Neural crest cell (in vitro differentiated cells): ENCODE data around the gene TNNI2. TPM values are rescaled to one million over a fixed set of nuclear protein-coding genes. Genes with fewer than 3 reads are reported as not detected.

Experiments
- DNase-seq: peaks from one replicate; pipeline ENCODE4 v3.0.0; 2021; ENCODE audit warnings: low read depth, mixed read lengths, low spot score
- H3K27ac Mint-ChIP-seq: one replicate; pipeline ENCODE4 v1.8.0; 2021; ENCODE audit warnings: mild to moderate bottlenecking, mixed read lengths; ENCODE audit not compliant: unreplicated experiment
- H3K27me3 Mint-ChIP-seq: 2 replicates; pipeline ENCODE4 v1.8.0; 2021; ENCODE audit warnings: low read depth, mild to moderate bottlenecking, mixed read lengths
- H3K36me3 Mint-ChIP-seq: 2 replicates; pipeline ENCODE4 v1.8.0; 2021; ENCODE audit warnings: low read depth, mild to moderate bottlenecking, mixed read lengths
- H3K4me1 Mint-ChIP-seq: 2 replicates; pipeline ENCODE4 v1.8.0; 2021; ENCODE audit warnings: mixed read lengths
- H3K4me3 Mint-ChIP-seq: one replicate; pipeline ENCODE4 v1.8.0; 2021; ENCODE audit warnings: mild to moderate bottlenecking, mixed read lengths
- H3K9me3 Mint-ChIP-seq: 2 replicates; pipeline ENCODE4 v1.8.0; 2021; ENCODE audit warnings: mixed read lengths
- CTCF ChIP-seq: fragments of 200-600 bp; sonication (generic); conservative IDR thresholded peaks from 2 replicates; pipeline ENCODE4 v1.5.0; 2021; ENCODE audit warnings: antibody characterized with exemption, mild to moderate bottlenecking
- long read RNA-seq: library from polyadenylated mRNA; unstranded; transcript quantifications from one replicate; pipeline ENCODE4 v2.0.0, GENCODE V29; 2020
- total RNA-seq: library from RNA; stranded (reverse); gene quantifications from 2 replicates; pipeline ENCODE4 v1.2.1, GENCODE V29; 2021

Gene TNNI2
- total RNA-seq, result not detected in 2 replicates
- long read RNA-seq, result 0 reads

DNA sequence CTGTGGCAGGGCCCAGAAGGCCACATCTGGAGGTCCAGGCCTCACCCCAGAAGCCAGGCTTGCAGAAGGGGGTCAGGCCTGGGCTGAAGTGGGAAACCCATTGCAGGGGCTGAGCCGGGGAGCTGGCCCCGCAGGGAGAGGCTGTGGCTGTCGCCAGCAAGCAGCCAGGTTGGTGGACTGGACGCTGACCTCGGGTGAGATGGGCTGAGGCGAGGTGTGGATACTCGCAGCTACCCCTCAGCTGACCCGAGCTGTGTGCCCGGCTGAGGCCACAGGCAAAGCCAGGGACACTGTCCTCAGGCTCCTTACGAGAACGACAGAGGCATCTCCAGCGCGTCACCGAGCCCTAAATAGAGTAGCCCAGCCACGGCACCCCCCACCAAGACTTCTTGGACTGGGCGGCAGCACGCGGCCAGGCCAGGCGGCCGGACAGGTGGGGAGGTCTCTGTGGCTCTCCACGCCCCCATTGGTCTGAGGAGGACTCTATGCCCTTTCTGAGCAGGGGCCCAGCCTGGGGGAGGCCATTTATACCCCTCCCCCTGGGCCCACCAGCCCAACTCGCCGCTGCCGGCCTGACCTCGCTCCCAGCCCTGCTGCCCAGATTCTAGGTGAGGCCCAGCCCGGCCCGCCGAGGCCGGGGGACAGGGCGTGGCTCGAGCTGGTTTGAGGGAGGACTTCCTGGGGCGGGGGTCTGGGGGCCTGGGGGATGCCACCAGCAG, at the start of gene TNNI2:
Gene TNNI2, plus strand, starts transcription at position 556 of the 719 bp plus-strand sequence. CDS start 716 bp downstream, outside the sequence.
- Mint-ChIP-seq H3K36me3 (no peaks in the 10 kb centered on the region), H3K27me3 (no peaks in the 10 kb centered on the region), H3K4me3 (no peak within 1 kb of the TSS), H3K27ac (no peak within 1 kb of the TSS), H3K9me3 (no peaks in the 10 kb centered on the region), H3K4me1 (no peaks in the 10 kb centered on the region)
- no peak for DNase-seq
- no peak for TF ChIP-seq CTCF

DNA sequence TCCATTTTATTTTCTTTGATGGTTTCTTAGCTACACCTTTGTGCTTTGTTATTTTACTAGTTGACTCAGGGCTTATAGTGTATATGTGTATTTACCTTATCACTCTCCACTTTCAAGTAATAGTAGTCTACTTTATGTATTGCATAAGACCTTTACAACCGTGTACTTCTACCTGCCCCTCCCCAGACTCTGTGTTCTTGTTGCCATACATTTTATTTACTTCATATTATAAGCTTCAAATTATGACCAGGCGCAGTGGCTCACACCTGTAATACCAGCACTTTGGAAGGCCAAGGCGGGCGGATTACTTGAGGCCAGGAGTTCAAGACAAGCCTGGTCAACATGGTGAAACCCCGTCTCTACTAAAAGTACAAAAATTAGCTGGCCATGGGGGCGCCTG, 46.9 kb upstream of the TNNI2 start:
- no peak for DNase-seq
- no peak for TF ChIP-seq CTCF
- Mint-ChIP-seq H3K36me3 (no peaks in the 10 kb centered on the region), H3K27me3 (peaks cover 32% of the 10 kb centered on the region), H3K9me3 (no peaks in the 10 kb centered on the region), H3K27ac (no peak overlapping the region), H3K4me3 (no peak overlapping the region), H3K4me1 (no peaks in the 10 kb centered on the region)

- Mint-ChIP-seq H3K4me3 (no peak overlapping the region), H3K27me3 (peaks cover 32% of the 10 kb centered on the region), H3K27ac (no peak overlapping the region), H3K36me3 (no peaks in the 10 kb centered on the region), H3K4me1 (no peaks in the 10 kb centered on the region), H3K9me3 (no peaks in the 10 kb centered on the region)
- no peak for DNase-seq
- TF ChIP-seq CTCF, result no peak
Measured at GRCh38 chr11:1792461-1792860, 46.3 kb upstream of the TNNI2 start.

- Mint-ChIP-seq H3K9me3 (no peaks in the 10 kb centered on the region), H3K27ac (no peak overlapping the region), H3K4me3 (no peak overlapping the region), H3K27me3 (peaks cover 32% of the 10 kb centered on the region), H3K36me3 (no peaks in the 10 kb centered on the region), H3K4me1 (no peaks in the 10 kb centered on the region)
- no peak for TF ChIP-seq CTCF
- DNase-seq, result no peak
Measured at GRCh38 chr11:1793081-1793480, 45.7 kb upstream of the TNNI2 start.

- peaks cover 28% of the 10 kb centered on the region for H3K27me3 Mint-ChIP-seq
- no peak for DNase-seq
- peak overlapping the region; percentile 70 for H3K27ac Mint-ChIP-seq
- H3K4me3 Mint-ChIP-seq, result no peak overlapping the region
- no peaks in the 10 kb centered on the region for H3K9me3 Mint-ChIP-seq
- TF ChIP-seq CTCF, result no peak
- no peaks in the 10 kb centered on the region for H3K36me3 Mint-ChIP-seq
- peaks cover 5% of the 10 kb centered on the region for H3K4me1 Mint-ChIP-seq
Measured at GRCh38 chr11:1796413-1797011, 42.3 kb upstream of the TNNI2 start.
